ENCODE results near the gene ODAD3.
"Not testable (repeated sequence)": the region's sequence is repeated elsewhere in the genome, so short reads cannot be mapped to it uniquely, and the experiment has no call there.

The ODAD3 gene

DNA sequence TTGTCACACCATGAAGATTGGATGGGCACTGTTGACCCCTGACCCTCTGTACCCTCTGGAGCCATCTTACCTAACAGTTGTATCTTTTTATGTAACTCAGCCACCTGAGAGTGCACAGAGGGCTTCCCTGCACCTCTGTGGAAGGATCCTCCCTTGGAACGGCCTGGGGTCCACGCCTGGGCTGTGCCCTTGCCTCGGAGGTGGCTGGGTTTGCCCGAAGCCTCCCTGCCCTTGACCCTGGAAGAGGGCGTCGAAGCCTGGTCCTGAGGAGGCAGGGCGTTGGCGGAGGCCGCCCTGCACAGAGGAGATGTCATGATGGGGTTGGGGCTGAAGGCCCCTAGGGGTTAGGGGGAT, 241 bp downstream of the ODAD3 start:
- DNase-seq: no peak

DNA sequence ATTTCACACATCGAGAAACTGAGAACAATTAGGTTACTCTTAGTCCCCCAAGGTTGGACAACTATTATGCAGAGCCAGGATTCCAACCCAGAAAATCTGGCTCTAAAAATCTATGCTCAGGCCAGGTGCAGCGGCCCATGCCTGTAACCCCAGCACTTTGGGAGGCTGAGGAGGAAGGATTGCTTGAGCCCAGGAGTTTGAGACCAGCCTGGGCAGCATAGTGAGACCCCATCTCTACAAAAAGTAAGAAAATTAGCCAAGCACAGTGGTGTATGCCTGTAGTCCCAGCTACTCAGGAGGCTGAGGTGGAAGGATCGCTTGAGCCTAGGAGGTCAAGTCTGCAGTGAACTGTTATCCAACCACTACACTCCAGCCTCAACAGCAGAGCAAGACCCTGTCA, 1.4 kb downstream of the ODAD3 start:
- not testable (repeated sequence) for DNase-seq

DNA sequence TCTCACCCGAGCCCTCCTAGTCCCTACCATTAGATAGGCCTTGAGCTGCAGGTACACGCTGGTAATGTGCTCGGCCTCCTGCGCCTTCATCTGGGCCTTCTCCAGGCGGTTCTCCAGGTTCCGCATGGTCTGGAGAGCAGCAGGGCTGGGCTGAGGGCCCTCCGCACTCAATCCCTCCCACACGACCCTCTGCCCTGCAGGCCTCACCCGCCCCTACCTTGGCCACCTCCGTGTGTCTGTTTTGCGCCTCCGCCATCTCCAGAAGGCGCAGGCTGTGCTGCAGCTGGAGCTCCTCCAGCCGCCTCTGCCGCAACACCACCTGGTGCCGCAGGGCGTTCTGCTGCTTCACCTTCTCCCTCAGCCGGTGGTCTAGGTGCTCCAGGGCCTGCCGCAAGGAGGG, 8.3 kb downstream of the ODAD3 start:
- DNase-seq: no peak

DNA sequence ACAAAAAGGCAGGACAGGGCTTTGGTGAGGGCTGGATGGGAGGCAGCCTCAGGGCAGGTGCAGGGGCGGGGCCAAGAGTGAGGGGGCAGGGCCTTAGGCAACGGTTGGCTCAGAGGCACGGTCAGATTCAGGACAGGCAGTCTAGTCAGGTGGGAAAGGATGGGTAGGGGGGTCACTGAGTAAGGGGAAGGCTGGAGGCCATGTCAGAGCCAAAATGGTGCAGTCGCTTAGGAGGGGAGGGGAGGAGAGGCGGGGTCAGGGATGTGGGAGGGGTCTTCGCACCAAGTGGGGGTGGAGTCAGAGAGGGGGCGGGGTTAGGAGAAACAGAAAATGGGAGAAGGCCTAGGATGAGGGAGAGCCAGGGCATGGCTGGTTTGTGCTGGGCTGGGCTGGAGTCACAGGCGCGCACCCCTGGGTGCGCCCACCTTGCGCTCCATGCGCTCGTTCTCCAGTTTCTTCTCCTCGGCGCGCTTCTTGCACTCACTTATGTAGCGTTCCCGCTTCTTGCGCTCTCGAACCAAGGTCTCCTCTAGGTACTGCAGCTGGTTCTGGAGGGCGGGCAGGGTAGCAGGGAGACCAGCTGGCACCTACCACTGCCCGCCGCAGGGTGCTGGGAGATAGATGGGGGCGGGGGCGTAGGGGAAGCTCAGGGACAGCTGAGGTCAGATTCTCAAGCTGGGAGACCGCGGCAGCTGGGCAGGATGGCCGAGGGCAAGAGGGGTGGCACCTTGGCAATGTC, 9.0 kb downstream of the ODAD3 start:
- no peak for DNase-seq

DNA sequence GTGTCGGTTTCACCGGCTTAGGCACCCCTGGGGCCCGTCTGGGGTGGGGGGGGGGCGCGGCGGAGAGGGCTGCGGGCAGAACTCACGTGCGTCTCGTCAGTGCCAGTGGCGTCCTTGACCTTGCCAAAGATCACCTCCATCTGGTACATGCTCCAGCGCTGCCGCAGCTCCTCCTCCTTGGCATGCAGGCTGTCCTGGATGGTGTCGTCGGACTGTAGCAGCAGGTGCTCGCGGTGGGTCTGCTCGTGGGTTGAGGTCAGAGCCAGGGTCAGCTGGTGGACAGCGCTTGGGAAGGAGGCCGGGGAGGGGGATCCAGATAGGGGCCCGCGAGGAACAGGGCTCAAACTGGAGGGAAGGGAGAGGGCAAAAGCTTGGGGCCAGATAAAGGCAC, 11.1 kb downstream of the ODAD3 start:
- no peak for DNase-seq

DNA sequence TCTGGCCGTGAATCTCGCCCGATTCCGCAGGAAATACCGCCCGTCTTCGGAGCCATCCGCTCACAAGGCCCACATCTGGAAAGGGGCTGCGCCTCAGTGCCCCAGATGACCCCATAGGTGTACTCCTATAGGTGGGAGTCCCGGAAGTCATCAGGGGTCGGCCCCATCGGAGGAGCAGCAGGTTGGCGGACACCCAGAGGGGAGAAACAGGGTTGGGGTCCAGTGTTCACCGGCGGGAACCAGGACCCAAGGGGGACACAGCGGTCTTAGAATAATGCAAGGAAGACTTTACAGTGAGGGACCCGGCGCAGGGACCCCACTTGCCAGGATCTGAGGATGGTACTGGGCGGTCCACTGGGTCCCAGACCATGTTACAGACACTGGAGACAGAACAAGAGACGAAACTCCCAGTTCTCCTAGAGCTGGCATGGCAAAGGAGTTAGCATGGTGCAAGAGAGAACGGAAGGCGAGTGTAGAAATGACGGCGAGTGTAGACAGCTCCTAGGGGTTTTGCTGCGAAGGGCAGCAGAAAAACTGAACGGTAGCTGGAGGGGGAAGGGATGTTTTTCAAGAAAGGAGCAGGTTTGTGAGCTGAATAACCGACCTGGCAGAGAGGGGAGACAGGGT, 11.6 kb downstream of the ODAD3 start:
- no peak for DNase-seq

DNA sequence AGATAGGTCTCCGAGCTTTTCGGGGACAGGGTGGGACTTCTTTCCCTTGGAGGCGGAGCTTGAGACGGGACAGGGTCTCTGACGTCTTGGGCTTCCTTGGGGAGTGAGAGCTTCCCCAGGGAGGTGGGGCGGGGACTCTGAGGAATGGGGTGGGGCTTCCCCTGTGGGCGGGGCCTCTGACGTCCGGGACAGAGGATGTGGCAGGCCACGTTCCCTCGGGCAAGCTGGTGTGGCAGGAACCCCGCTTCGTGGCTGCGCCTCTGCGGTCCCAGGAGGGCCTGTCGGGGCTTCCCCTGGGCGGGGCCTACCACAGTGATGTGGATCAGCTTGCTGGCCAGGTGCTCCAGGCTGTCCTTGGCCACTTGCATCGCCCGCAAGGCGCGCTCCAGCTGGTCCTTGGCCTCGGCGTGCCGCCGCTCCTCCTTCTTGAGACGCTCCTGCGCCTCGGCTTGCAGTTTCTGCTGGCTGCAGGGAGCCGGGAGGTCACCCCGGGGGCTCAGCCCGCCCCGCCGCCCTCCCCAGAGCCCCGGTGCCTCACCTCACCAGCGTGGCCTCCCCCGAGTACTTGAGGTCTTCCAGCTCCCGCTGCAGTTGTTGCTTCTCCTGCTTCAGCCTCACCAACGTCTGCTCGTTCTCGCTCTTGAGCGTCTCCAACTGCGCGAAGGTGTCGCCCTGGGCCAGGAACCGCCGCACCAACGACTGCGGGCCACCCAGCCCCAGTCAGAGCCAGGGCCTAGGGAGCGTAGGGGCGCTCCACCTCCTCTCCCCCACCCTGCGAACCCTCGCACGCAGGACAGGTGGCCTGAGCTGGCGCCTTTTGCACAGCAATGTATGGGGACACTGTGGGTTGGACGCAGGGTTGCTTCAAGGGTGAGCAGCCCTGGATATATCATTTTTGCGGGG, 12.5 kb downstream of the ODAD3 start:
- peak; percentile 53 for DNase-seq

DNA sequence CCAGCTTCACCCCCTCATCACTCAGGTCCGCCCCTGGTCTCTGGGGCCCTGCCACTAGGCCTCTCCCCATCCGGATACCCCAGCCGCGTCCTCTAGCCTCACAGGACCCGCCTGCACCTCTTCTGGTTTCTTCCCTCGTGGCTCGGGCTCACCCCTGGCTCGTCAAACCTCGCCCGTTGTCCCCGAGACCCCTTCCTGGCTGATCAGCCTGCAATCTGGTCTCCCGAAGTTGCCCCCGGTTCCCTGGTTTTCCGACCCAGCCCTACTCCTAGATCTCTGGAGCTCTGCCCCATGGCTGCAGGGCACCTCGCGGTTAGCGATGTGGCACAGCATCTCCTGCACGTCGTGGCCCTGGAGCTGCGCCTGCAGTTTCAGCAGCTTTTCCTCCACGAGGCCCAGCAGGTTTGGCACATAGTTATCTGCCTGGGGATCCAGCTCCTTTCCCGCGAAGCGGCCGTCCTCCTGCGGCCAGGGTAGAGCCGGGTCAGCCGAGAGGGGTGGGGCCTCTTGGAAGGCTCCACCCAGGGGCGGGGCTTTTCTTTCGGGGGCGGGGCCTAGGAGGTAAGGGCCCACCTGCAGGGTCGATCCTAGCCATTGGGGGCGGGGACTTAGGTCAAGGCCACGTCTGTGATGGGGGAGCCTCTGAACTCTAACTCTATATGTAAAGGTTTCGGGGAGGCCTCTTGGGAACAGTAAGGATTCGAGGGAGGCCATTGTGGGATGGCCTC, 13.4 kb downstream of the ODAD3 start:
- DNase-seq: no peak

DNA sequence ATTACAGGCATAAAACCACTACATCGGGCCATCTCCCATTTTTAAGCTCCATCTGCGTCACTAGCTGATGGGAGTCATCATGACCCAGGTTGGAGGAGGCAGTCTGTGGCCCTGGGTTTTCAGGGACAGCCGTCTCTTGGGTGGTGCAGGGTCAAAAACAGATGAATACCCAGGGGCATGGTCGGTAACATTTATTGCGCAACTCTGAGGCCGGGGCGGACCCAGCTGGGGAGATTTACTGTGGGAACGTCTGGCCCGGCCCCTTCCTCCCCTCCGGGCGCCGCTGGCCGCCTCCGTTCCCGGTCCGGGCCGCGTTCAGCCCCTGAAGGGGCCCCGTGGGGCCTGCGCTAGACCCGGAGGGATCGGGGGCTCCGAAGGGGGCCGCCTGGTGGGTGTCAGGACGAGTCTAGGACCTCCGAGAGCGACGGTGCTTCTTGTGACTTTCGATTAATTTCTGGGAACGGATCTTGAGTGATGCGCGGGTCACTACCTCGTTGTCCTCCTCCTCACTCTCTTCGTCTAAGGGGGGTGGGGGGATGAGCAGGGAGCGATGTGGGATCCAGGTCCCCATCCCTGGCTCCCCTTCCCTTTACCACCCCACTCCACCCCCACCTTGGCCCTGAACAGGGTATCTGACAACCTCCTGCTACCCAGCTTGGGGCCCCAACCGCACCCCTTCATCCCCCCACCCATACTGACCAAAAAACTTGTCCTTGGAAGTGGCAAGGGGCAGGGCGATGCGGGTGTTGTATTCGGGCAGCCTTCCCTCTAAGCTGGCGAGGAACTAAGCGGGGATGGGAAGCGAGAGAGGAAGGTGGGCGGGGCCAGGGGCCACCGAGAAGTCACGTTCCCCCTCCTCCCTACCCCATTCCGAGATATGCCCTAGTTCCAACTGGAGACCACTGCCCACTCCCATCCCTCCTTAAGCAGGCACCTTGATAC, 14.2 kb downstream of the ODAD3 start:
- no peak for DNase-seq

DNA sequence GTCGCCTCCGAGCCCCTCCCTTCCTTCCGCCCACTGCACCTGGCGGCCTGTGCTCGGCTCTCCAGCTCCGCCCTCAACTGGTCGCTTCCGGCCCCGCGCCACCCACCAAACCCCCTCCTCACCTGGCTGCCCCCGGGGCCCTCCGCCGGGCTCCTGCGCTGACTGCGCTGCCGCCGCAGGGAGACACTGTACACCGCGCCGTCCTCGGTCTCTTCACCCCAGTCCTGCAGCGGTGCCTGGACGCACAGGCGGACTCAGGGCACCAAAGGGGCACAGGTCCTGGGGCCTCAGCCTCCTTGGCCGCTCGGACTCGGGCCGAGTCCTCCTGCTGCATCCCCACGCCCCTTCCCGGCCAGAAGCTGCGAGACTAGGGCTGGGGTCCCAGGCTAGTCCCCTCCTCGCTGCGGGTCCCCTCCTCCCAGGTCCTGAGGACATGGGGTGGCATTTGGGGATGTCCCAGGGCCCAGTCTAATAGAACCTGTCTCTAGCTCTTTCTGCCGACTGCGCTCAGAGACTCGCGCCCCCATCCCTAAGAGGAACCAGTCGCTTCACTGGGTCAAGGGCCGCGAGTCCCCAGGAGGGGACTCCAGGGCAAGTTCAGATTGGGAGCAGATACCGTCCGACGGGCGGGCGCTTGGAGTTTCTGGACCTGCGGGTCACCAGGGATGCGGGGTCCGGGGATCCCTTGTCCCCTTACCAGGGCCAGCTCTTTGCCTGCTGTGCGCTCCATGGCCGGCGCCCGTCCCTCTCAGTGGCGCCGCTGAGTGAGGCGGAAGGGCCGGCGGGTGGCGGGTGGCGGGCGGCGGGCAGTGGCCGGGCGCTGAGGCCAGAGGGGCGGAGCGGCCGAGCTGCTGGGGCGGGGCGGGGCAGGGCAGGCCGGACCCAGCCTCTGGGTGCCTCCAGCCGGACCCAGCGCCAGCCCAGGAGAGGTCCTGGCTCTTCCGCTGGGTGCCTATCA, 16.1 kb downstream of the ODAD3 start, which contains the start of gene RGL3:
Gene RGL3 (minus strand): TSS at position 766 of the 958 bp plus-strand sequence. CDS start 36 bp downstream, at position 730.
- DNase-seq: peak; percentile 44

DNA sequence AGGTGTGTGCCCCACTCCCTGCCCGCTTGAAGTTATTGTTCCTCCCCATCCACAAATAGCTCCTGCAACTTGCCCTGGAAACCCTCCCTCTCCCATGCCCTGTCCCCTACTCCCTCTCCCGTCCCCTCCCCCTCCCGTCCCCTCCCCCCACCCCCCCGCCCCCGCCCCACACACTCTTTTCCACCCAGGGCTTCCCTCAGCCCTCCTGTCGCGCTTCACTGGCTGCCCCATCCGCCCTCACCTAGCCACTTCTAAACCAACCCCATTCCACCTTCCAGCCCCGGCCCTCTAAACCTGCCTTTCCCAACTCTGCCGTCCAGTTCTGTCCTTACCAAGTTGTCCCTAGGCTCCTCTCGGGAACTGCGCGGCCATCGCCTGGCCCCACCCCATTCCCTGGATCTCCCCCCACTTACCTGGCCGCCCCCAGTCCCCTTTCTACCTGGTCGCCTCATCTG, 16.8 kb downstream of the ODAD3 start:
- DNase-seq: no peak

DNA sequence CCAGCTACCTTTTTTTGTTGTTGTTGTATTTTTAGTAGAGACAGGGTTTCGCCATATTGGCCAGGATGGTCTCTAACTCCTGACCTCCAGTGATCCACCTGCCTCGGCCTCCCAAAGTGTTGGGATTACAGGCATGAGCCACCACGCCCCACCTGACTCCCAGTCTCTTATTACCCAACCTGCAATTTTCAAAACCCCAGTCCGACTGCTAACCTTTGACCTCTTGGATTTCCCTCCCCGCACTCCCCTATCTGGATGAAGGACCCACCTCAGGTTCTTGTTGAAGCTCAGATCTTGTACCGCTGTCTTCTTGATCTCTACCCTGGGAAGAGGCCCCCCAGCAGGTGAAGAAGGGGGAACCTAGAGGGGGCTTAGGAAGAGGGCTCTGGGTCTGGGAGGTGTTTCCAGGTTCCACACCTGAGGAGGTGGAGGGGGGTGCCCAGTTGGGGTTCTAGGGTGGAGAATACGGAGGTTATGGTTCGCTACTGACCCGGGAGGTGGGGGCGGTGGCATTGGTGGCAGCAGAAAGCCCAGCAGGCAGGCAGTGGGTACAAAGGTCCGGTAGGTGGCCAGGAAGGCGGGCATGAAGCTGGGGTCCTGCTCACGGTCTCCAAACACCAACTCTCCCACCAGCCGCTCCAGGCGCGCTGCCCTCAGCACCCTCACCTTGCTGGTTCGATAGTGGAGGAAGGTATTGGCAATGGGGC, 18.4 kb downstream of the ODAD3 start:
- no peak for DNase-seq

DNA sequence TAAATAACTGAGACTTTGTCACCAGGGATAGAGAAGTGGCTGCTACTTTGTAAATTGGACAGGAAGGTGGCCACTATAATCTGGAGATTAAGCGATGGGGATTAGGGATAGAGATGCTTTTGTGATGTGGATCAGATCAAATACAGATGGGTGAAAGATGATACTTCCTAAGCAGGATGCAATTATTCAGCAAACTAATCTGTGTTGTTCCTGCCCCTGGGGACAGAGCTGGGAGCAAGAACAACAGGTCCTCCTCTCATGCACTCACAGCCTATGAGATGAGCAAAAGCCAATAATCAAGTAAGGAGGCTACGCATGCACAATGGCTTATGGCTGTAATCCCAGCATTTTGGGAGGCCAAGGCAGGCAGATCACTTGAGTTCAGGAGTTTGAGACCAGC, 20.4 kb downstream of the ODAD3 start:
- no peak for DNase-seq

DNA sequence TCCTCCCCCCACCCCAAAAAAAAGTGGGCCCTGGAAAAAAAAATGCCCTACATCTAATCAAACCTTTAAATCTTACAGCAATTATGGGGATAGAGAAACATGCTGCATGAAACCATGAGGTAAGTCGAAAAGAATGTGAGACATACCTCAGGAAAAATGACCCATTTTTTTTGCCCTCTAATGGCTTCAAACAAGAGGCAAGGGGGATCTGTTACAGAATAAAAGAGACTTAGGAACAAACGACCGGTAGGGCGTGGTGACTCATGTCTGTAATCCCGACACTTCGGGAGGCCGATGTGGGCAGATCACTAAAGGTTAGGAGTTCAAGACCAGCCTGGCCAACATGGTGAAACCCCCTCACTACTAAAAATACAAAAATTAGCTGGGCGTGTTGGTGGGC, 24.2 kb downstream of the ODAD3 start:
- no peak for DNase-seq

DNA sequence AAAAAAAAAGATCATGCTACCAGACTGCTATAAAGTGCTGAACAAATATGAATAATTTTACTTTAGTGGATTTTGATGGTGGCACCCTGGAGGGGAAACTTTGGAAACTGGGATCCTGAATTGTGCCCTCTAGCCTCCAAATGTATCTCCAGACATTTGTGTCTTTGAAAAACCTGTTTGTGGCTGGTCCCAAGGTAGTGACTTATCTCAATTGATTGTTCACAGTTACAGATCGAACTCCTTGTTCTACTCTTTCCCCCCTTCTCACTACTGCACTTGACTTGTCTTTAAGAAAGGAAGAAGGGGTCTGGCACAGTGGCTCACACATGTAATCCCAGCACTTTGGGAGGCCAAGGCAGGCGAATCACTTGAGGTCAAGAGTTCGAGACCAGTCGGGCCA, 26.3 kb downstream of the ODAD3 start:
- no peak for DNase-seq

DNA sequence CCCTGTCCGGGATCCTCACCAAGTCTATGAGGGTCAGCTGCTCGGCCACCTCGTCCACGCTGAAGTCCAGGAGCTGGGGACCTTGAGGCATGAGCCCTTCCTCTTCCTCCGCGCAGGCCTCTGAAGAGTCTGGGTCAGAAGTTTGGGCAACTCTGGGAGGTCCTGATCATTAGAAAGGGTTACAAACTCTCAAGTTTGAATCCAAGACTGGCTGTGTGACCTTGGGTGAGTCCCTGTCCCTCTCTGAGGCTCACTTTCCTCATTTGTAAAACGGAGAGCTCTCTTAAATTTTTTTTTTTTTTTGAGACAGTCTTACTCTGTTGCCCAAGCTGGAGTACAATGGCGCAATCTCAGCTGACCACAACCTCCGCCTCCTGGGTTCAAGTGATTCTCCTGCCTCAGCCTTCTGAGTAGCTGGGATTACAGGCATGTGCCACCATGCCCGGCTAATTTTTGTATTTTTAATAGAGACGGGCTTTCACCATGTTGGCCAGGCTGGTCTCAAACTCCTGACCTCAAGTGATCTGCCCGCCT, 28.2 kb downstream of the ODAD3 start:
- DNase-seq: peak; percentile 45

DNA sequence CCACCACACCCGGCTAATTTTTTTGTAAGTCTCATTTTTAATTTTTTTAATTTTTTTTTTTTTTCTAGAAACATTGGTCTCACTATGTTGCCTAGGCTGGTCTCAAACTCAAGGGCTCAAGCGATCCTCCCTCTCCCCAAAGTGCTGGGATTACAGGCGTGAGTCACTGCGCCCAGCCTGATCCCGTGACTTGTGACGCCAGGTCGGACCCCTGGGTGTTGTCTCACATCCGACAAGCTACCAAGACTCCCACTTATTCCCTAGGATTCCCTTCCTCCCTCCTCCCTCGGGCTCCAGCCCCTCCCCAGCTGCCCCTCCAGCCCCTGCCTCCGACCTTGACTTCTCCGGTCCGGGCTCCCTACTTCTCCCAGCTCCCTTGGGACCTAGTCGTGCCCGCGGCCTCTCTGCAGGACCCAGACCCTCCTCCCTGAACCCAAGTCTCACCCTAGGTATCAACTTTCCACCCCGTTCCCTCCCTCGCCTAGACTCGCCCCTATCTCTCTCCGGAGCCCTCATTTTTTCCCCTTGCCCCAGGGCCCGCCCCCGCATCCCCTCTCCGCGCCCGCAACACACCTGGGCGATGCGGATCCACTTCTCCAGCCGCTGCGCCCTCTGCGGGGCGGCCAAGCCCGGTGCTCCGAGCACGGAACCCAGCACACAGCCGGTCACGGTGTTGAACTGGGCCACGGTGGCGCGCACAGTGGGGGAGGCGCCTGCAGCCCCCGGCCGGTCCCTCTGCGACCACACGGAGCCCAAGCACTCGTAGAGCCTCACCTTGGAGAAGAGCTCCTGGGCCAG, 28.9 kb downstream of the ODAD3 start:
- DNase-seq: no peak

DNA sequence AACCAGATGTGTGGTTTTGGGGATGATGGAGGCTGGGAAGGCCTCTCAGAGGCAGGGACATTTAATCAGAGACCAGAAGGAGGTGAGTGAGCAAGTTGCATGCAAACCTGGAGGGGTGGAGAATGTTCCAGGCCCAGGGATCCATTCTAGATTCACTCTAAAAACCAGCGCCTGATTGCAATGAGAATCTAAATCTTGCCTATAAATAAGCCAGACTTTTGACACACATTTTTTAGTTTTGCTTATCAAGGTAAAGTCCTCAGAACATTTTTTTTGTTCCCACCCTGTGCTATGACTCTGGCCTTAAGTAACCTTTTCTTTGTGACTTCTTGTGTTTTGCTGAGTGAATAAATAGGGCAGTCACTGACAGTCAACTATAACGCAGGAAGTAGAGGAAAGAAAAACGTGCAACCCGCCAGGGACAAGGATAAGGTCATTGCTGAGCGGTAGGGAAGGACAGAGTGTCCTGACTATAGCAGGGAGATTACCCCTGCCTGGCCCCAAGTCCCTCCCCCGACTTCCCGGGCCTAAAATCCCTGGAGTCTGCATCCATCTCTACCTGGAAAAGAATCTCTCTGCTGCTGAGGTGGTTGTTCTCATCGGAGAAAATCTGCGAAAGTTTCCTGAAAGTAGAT, 30.2 kb downstream of the ODAD3 start:
- DNase-seq: no peak
